SK-N-SH treated with all-trans-retinoic acid at 6 μM for 48 hours (cell line): ENCODE results near the gene DOCK1.

Experiments
- ATAC-seq: fragments of 200-7000 bp; cut with Tn5 transposase; 3 replicates; pipeline ENCODE4 v1.9.1; 2020; ENCODE audit warnings: mild to moderate bottlenecking, moderate library complexity
- ARNTL ChIP-seq: fragments of 450-650 bp; formaldehyde crosslinking; IDR thresholded peaks from 2 replicates; pipeline ENCODE4 v1.5.0; 2020; ENCODE audit warnings: low read depth, mild to moderate bottlenecking, moderate library complexity, borderline replicate concordance
- BACH2 ChIP-seq: fragments of 250-450 bp; sonication (Bioruptor Pico); IDR thresholded peaks from 2 replicates; pipeline ENCODE4 v1.9.0; 2021; ENCODE audit warnings: mild to moderate bottlenecking, borderline replicate concordance
- CSDC2 ChIP-seq: fragments of 250-450 bp; sonication (Bioruptor Pico); IDR thresholded peaks from 2 replicates; pipeline ENCODE4 v1.5.0; 2020; ENCODE audit warnings: mild to moderate bottlenecking, moderate library complexity
- ESRRG ChIP-seq: fragments of 250-450 bp; sonication (Bioruptor Pico); IDR thresholded peaks from 2 replicates; pipeline ENCODE4 v1.6.1; 2021; ENCODE audit warnings: mild to moderate bottlenecking
- ISL1 ChIP-seq: fragments of 250-450 bp; sonication (Bioruptor Pico); IDR thresholded peaks from 2 replicates; pipeline ENCODE4 v2.1.2; 2022; ENCODE audit warnings: mild to moderate bottlenecking, moderate library complexity
- OSR1 ChIP-seq: fragments of 250-450 bp; sonication (Bioruptor Pico); IDR thresholded peaks from 2 replicates; pipeline ENCODE4 v1.8.0; 2022; ENCODE audit warnings: moderate library complexity, mild to moderate bottlenecking, inconsistent platforms
- POU6F1 ChIP-seq: fragments of 250-450 bp; sonication (Bioruptor Pico); IDR thresholded peaks from 2 replicates; pipeline ENCODE4 v1.8.0; 2021; ENCODE audit warnings: low read depth, mild to moderate bottlenecking, moderate library complexity, borderline replicate concordance
- PPARA ChIP-seq: fragments of 250-450 bp; sonication (Bioruptor Pico); IDR thresholded peaks from 2 replicates; pipeline ENCODE4 v1.5.0; 2020; ENCODE audit warnings: mild to moderate bottlenecking, borderline replicate concordance
- RARB ChIP-seq: fragments of 250-450 bp; sonication (Bioruptor Pico); IDR thresholded peaks from 2 replicates; pipeline ENCODE4 v1.8.0; 2021; ENCODE audit warnings: mild to moderate bottlenecking, moderate library complexity
- SNAI2 ChIP-seq: fragments of 250-450 bp; sonication (Bioruptor Pico); IDR thresholded peaks from 2 replicates; pipeline ENCODE4 v1.5.0; 2020; ENCODE audit warnings: mild to moderate bottlenecking, moderate library complexity
- TOX ChIP-seq: fragments of 250-450 bp; sonication (Bioruptor Pico); IDR thresholded peaks from 2 replicates; pipeline ENCODE4 v1.8.0; 2021; ENCODE audit warnings: mild to moderate bottlenecking, moderate library complexity, borderline replicate concordance
- TSHZ2 ChIP-seq: fragments of 250-450 bp; sonication (Bioruptor Pico); IDR thresholded peaks from 2 replicates; pipeline ENCODE4 v1.5.0; 2020; ENCODE audit warnings: mild to moderate bottlenecking, moderate library complexity
- ZC3H10 ChIP-seq: fragments of 250-450 bp; sonication (Bioruptor Pico); IDR thresholded peaks from 2 replicates; pipeline ENCODE4 v1.5.1; 2021; ENCODE audit warnings: mild to moderate bottlenecking, moderate library complexity
- ZFP3 ChIP-seq: fragments of 250-450 bp; sonication (Bioruptor Pico); IDR thresholded peaks from 2 replicates; pipeline ENCODE4 v1.5.0; 2020; ENCODE audit warnings: mild to moderate bottlenecking, moderate library complexity
- ZNF565 ChIP-seq: fragments of 450-650 bp; formaldehyde crosslinking; conservative IDR thresholded peaks from 2 replicates; pipeline ENCODE4 v1.5.0; 2020; ENCODE audit warnings: low read depth, mild to moderate bottlenecking, moderate library complexity
- ZNF70 ChIP-seq: fragments of 450-650 bp; formaldehyde crosslinking; IDR thresholded peaks from 2 replicates; pipeline ENCODE4 v1.5.0; 2020; ENCODE audit warnings: mild to moderate bottlenecking, moderate library complexity
- ZNF8 ChIP-seq: fragments of 450-650 bp; formaldehyde crosslinking; IDR thresholded peaks from 2 replicates; pipeline ENCODE4 v1.5.0; 2020; ENCODE audit warnings: mild to moderate bottlenecking, moderate library complexity
- TF ChIP-seq, protein P1 (sequence below): fragments of 250-450 bp; sonication (Bioruptor Pico); IDR thresholded peaks from 2 replicates; pipeline ENCODE4 v1.5.1; 2021; ENCODE audit warnings: mild to moderate bottlenecking, moderate library complexity
- TF ChIP-seq, protein P2 (sequence below): fragments of 250-450 bp; sonication (Bioruptor Pico); IDR thresholded peaks from 2 replicates; pipeline ENCODE4 v1.8.0; 2020; ENCODE audit warnings: mild to moderate bottlenecking, moderate library complexity, borderline replicate concordance
- TF ChIP-seq, protein P3 (sequence below): fragments of 250-450 bp; sonication (Bioruptor Pico); IDR thresholded peaks from 2 replicates; pipeline ENCODE4 v1.5.1; 2020; ENCODE audit warnings: low read depth, mild to moderate bottlenecking, moderate library complexity

DOCK1 gene

DNA sequence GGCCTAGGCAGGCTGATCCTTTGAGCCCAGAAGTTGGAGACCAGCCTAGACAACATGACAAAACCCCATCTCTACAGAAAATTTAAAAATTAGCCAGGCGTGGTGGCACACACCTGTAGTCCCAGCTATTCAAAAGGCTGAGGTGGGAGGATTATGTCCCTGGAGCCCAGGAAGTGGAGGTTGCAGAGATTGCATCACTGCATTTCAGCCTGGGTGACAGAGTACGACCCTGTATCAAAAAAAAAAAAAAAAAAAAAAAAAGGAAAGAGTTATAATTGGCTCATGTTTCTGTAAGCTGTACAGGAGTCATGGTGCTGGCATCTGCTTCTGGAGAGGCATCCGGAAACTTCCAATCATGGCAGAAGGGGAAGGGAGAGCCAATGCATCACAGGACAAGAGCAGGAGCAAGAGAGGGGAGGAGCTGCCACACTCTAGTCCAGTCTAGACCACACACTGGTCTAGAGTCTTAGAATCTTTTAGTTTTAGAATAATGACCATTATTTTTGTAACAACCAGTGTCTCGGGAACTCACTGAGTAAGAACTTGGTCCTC is 16.8 kb downstream of the DOCK1 start:
- TF ChIP-seq TSHZ2 (CRISPR knock-in tag), result no peak
- TF ChIP-seq BACH2 (CRISPR knock-in tag), result no peak
- TF ChIP-seq, protein P1, sequence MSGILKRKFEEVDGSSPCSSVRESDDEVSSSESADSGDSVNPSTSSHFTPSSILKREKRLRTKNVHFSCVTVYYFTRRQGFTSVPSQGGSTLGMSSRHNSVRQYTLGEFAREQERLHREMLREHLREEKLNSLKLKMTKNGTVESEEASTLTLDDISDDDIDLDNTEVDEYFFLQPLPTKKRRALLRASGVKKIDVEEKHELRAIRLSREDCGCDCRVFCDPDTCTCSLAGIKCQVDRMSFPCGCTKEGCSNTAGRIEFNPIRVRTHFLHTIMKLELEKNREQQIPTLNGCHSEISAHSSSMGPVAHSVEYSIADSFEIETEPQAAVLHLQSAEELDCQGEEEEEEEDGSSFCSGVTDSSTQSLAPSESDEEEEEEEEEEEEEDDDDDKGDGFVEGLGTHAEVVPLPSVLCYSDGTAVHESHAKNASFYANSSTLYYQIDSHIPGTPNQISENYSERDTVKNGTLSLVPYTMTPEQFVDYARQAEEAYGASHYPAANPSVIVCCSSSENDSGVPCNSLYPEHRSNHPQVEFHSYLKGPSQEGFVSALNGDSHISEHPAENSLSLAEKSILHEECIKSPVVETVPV (CRISPR knock-in tag), result no peak
- TF ChIP-seq ESRRG (CRISPR knock-in tag), result no peak
- TF ChIP-seq ISL1, result no peak
- TF ChIP-seq SNAI2, result no peak
- TF ChIP-seq, all 23 proteins: peak for 0
- peak; percentile 76 for ATAC-seq

GRCh38 chr10:126924180-126924914 is 19.1 kb downstream of the DOCK1 start:
- ATAC-seq, result no peak
- TF ChIP-seq POU6F1 (CRISPR knock-in tag) (no peak), TOX (no peak), ARNTL (CRISPR knock-in tag) (no peak), RARB (CRISPR knock-in tag) (no peak), BACH2 (CRISPR knock-in tag) (no peak), CSDC2 (CRISPR knock-in tag) (no peak), ISL1 (no peak), ZNF8 (CRISPR knock-in tag) (no peak), ZNF70 (CRISPR knock-in tag) (no peak), OSR1 (CRISPR knock-in tag) (no peak), PPARA (CRISPR knock-in tag) (no peak), ZFP3 (CRISPR knock-in tag) (no peak), ESRRG (CRISPR knock-in tag) (no peak), ZC3H10 (no peak), ZNF565 (CRISPR knock-in tag) (no peak)
- TF ChIP-seq, protein P2, sequence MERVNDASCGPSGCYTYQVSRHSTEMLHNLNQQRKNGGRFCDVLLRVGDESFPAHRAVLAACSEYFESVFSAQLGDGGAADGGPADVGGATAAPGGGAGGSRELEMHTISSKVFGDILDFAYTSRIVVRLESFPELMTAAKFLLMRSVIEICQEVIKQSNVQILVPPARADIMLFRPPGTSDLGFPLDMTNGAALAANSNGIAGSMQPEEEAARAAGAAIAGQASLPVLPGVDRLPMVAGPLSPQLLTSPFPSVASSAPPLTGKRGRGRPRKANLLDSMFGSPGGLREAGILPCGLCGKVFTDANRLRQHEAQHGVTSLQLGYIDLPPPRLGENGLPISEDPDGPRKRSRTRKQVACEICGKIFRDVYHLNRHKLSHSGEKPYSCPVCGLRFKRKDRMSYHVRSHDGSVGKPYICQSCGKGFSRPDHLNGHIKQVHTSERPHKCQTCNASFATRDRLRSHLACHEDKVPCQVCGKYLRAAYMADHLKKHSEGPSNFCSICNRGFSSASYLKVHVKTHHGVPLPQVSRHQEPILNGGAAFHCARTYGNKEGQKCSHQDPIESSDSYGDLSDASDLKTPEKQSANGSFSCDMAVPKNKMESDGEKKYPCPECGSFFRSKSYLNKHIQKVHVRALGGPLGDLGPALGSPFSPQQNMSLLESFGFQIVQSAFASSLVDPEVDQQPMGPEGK (CRISPR knock-in tag), result no peak
- TF ChIP-seq, protein P1 (CRISPR knock-in tag), result no peak
- TF ChIP-seq, protein P3, sequence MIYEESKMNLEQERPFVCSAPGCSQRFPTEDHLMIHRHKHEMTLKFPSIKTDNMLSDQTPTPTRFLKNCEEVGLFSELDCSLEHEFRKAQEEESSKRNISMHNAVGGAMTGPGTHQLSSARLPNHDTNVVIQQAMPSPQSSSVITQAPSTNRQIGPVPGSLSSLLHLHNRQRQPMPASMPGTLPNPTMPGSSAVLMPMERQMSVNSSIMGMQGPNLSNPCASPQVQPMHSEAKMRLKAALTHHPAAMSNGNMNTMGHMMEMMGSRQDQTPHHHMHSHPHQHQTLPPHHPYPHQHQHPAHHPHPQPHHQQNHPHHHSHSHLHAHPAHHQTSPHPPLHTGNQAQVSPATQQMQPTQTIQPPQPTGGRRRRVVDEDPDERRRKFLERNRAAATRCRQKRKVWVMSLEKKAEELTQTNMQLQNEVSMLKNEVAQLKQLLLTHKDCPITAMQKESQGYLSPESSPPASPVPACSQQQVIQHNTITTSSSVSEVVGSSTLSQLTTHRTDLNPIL (CRISPR knock-in tag), result no peak
